Caco-2 (cell line): Measurements from ENCODE around the gene SLC12A5. TPM values are rescaled to one million over a fixed set of nuclear protein-coding genes. Genes with fewer than 3 reads are reported as not detected.

Experiments
- BruUV-seq: library from RNA; stranded (reverse); fragments of 400-500 nt; replicated peaks from 2 replicates; lab custom pipeline; 2021; lab: Mats Ljungman, UMichigan
- CTCF ChIA-PET: fragments of 300-600 bp; sonication (Branson Sonifier 250); formaldehyde crosslinking; loops from one replicate; lab custom pipeline; 2022; ENCODE audit warnings: antibody characterized with exemption; lab: Charles Lee
- POLR2A ChIA-PET: fragments of 300-600 bp; sonication (Branson Sonifier 250); formaldehyde crosslinking; loops from one replicate; lab custom pipeline; 2022; ENCODE audit warnings: antibody characterized with exemption; lab: Charles Lee
- DNase-seq, 2 experiments: peaks; one replicate each; pipeline versions ENCODE4 v3.0.0 to v3.0.0-alpha.2; 2020 to 2022
- H3K27me3 ChIP-seq: replicated peaks from 2 replicates; pipeline ENCODE4 v1.6.0; 2011; ENCODE audit warnings: low read length; ENCODE audit not compliant: control insufficient read depth, insufficient read depth
- H3K36me3 ChIP-seq: 2 replicates; pipeline ENCODE4 v1.5.1; 2011; ENCODE audit warnings: low read length; ENCODE audit not compliant: control insufficient read depth, insufficient read depth
- H3K4me1 ChIP-seq: fragments of 250-450 bp; sonication (Bioruptor Pico); 2 replicates; pipeline ENCODE4 v1.5.1; 2020; ENCODE audit warnings: mild to moderate bottlenecking
- H3K4me3 ChIP-seq: 2 replicates; pipeline ENCODE4 v1.5.1; 2011; ENCODE audit warnings: low read depth, mild to moderate bottlenecking, control low read depth, low read length
- H3K9me3 ChIP-seq: fragments of 250-450 bp; sonication (Bioruptor Pico); 2 replicates; pipeline ENCODE4 v1.5.1; 2020; ENCODE audit warnings: mild to moderate bottlenecking, moderate library complexity
- H3K27ac Mint-ChIP-seq: one replicate; pipeline ENCODE4 v1.8.0; 2022; ENCODE audit warnings: mixed read lengths; ENCODE audit not compliant: unreplicated experiment
- H3K27me3 Mint-ChIP-seq: one replicate; pipeline ENCODE4 v1.8.0; 2022; ENCODE audit warnings: mixed read lengths; ENCODE audit not compliant: insufficient read depth, unreplicated experiment
- H3K36me3 Mint-ChIP-seq: one replicate; pipeline ENCODE4 v1.8.0; 2022; ENCODE audit warnings: mild to moderate bottlenecking, mixed read lengths; ENCODE audit not compliant: insufficient read depth, unreplicated experiment
- H3K4me1 Mint-ChIP-seq: one replicate; pipeline ENCODE4 v1.8.0; 2022; ENCODE audit warnings: low read depth, mixed read lengths; ENCODE audit not compliant: unreplicated experiment
- H3K4me3 Mint-ChIP-seq: one replicate; pipeline ENCODE4 v1.8.0; 2022; ENCODE audit warnings: mild to moderate bottlenecking, moderate library complexity, mixed read lengths; ENCODE audit not compliant: unreplicated experiment
- H3K9me3 Mint-ChIP-seq: one replicate; pipeline ENCODE4 v1.8.0; 2022; ENCODE audit warnings: mixed read lengths; ENCODE audit not compliant: unreplicated experiment
- CTCF ChIP-seq, 2 experiments: fragments of 200-600 bp in 1 of 2; IDR thresholded peaks; 1 replicate in 1 of 2; 2 replicates in 1 of 2; pipeline versions ENCODE4 v1.5.1 to v1.8.0; 2011 to 2022; ENCODE audit warnings: antibody characterized with exemption in 1 of 2, control low read depth in 1 of 2, inconsistent platforms in 1 of 2, low read depth in 1 of 2, low read length in 1 of 2, mild to moderate bottlenecking in 1 of 2, moderate library complexity in 1 of 2; ENCODE audit not compliant: insufficient read depth in 1 of 2, severe bottlenecking in 1 of 2, unreplicated experiment in 1 of 2
- intact Hi-C: fragments of 100-400 bp; cut with micrococcal nuclease; formaldehyde crosslinking; loops from one replicate; pipeline ENCODE4 v1.10.0; 2022; ENCODE audit not compliant: unreplicated experiment
- total RNA-seq: library from RNA; stranded (reverse); gene quantifications from 2 replicates; pipeline ENCODE4 v1.2.3, GENCODE V29; 2022

SLC12A5 gene
- total RNA-seq, 1 experiment from 2014 or later: 1.9 TPM

GRCh38 chr20:45999557-46000261 lies 29.3 kb upstream of the SLC12A5 start:
- CTCF ChIA-PET: interaction anchor here (1.6 to 1.7 kb wide), 2 partner anchors 13 to 30 kb away, joined by 4 to 5 read pairs; no protein-coding TSS in a partner anchor
- intact Hi-C loops: no loop called here
- H3K36me3 ChIP-seq: no peaks in the 10 kb centered on the region
- no TSS peak for BruUV-seq
- no peaks in the 10 kb centered on the region for H3K36me3 Mint-ChIP-seq
- H3K4me3 ChIP-seq: no peak overlapping the region
- no peaks in the 10 kb centered on the region for H3K9me3 Mint-ChIP-seq
- no peak overlapping the region for H3K27ac Mint-ChIP-seq
- H3K9me3 ChIP-seq: no peaks in the 10 kb centered on the region
- POLR2A ChIA-PET: no interaction called here
- H3K27me3 Mint-ChIP-seq: peaks cover 21% of the 10 kb centered on the region
- no peak for TF ChIP-seq CTCF (IDR thresholded peaks at IDR 0.05; ENCODE audit: insufficient read depth in 1 of 2, low read depth in 1 of 2, low read length in 1 of 2, severe bottlenecking in 1 of 2, unreplicated experiment in 1 of 2)
- H3K4me1 ChIP-seq: no peaks in the 10 kb centered on the region
- H3K27me3 ChIP-seq: no peaks in the 10 kb centered on the region; the same call in 1 of the 2 replicates
- H3K4me1 Mint-ChIP-seq: no peaks in the 10 kb centered on the region
- H3K4me3 Mint-ChIP-seq: no peak overlapping the region
- DNase-seq: no peak

GRCh38 chr20:46000262-46000996 lies 28.6 kb upstream of the SLC12A5 start:
- Mint-ChIP-seq H3K27ac (no peak overlapping the region), H3K27me3 (peaks cover 25% of the 10 kb centered on the region), H3K9me3 (no peaks in the 10 kb centered on the region), H3K36me3 (no peaks in the 10 kb centered on the region), H3K4me1 (no peaks in the 10 kb centered on the region), H3K4me3 (no peak overlapping the region)
- CTCF ChIA-PET: interaction anchor here (1.7 to 2.1 kb wide), 2 partner anchors 13 to 14 kb away, joined by 4 to 8 read pairs; no protein-coding TSS in a partner anchor
- POLR2A ChIA-PET: no interaction called here
- Histone ChIP-seq H3K36me3 (no peaks in the 10 kb centered on the region), H3K4me1 (no peaks in the 10 kb centered on the region), H3K27me3 (no peaks in the 10 kb centered on the region; the same call in 1 of the 2 replicates), H3K9me3 (no peaks in the 10 kb centered on the region), H3K4me3 (no peak overlapping the region)
- TF ChIP-seq CTCF (IDR thresholded peaks at IDR 0.05; ENCODE audit: insufficient read depth in 1 of 2, low read depth in 1 of 2, low read length in 1 of 2, severe bottlenecking in 1 of 2, unreplicated experiment in 1 of 2): no peak
- intact Hi-C loops: no loop called here
- DNase-seq: no peak
- BruUV-seq: no TSS peak

GRCh38 chr20:46001498-46001897 lies 27.5 kb upstream of the SLC12A5 start:
- no peak overlapping the region for H3K27ac Mint-ChIP-seq
- H3K4me1 Mint-ChIP-seq: no peaks in the 10 kb centered on the region
- DNase-seq: no peak
- no TSS peak for BruUV-seq
- no peaks in the 10 kb centered on the region for H3K9me3 Mint-ChIP-seq
- peaks cover 30% of the 10 kb centered on the region for H3K27me3 Mint-ChIP-seq
- ChIA-PET CTCF (interaction anchor here (2.1 kb wide), 1 partner anchor 15 kb away, joined by 8 read pairs; no protein-coding TSS in a partner anchor), POLR2A (interaction anchor here (0.6 kb wide), 1 partner anchor 192 kb away, joined by 3 read pairs; no protein-coding TSS in a partner anchor)
- H3K4me3 Mint-ChIP-seq: no peak overlapping the region
- TF ChIP-seq CTCF (IDR thresholded peaks at IDR 0.05; ENCODE audit: insufficient read depth in 1 of 2, low read depth in 1 of 2, low read length in 1 of 2, severe bottlenecking in 1 of 2, unreplicated experiment in 1 of 2): no peak
- H3K36me3 Mint-ChIP-seq: no peaks in the 10 kb centered on the region
- H3K36me3 ChIP-seq: no peaks in the 10 kb centered on the region
- no peaks in the 10 kb centered on the region; the same call in 1 of the 2 replicates for H3K27me3 ChIP-seq
- no peak overlapping the region for H3K4me3 ChIP-seq
- no peaks in the 10 kb centered on the region for H3K9me3 ChIP-seq
- no peaks in the 10 kb centered on the region for H3K4me1 ChIP-seq
- intact Hi-C loops: no loop called here
